Body of pancreas (tissue), 4 donors: ENCODE measurements around the gene SWSAP1. TPM values are rescaled to one million over a fixed set of nuclear protein-coding genes. Genes with fewer than 3 reads are reported as not detected.

Source experiments
- ATAC-seq: fragments of 150-250 bp; one replicate; pipeline ENCODE4 v1.9.1; 2016
- DNase-seq, 4 donors: peaks; one replicate each; pipeline ENCODE4 v3.0.0-alpha.2; 2019
- H3K27ac ChIP-seq, 4 donors: fragments of 200-600 bp; sonication (generic); 1 replicate in 3 of 4; 2 replicates in 1 of 4; pipeline versions ENCODE4 v1.5.1 to v1.6.1; 2016 to 2019; ENCODE audit warnings: mild to moderate bottlenecking in 1 of 4, mixed read lengths in 1 of 4, moderate library complexity in 1 of 4
- H3K27me3 ChIP-seq, 2 donors: fragments of 200-600 bp; sonication (generic); one replicate each; pipeline ENCODE4 v1.6.0; 2016; ENCODE audit warnings: mild to moderate bottlenecking in 1 of 2
- H3K36me3 ChIP-seq, 2 donors: fragments of 200-600 bp; sonication (generic); replicated peaks in 1 of 2; 2 replicates each; pipeline ENCODE4 v1.5.1; 2016; ENCODE audit warnings: low read depth in 2 of 2; ENCODE audit not compliant: insufficient read depth in 1 of 2
- H3K4me1 ChIP-seq: fragments of 200-600 bp; sonication (generic); one replicate; pipeline ENCODE4 v1.6.0; 2016
- H3K4me3 ChIP-seq, 2 donors: fragments of 200-600 bp; sonication (generic); 1 replicate in 1 of 2; 2 replicates in 1 of 2; pipeline ENCODE4 v1.5.1; 2016 to 2019
- H3K9me3 ChIP-seq, 3 donors: fragments of 200-600 bp; sonication (generic); 1 replicate in 2 of 3; 2 replicates in 1 of 3; pipeline ENCODE4 v1.5.1; 2016
- CTCF ChIP-seq, 7 experiments: fragments of 450-650 bp in 4 of 7; fragments of 200-600 bp in 3 of 7; sonication (generic) in 3 of 7; IDR thresholded peaks; one replicate each; pipeline ENCODE4 v1.5.1; 2016 to 2019; ENCODE audit warnings: antibody characterized with exemption in 7 of 7
- POLR2A ChIP-seq, 3 donors: fragments of 450-650 bp; IDR thresholded peaks; one replicate each; pipeline ENCODE4 v1.6.1; 2016; ENCODE audit warnings: antibody characterized with exemption in 3 of 3, mild to moderate bottlenecking in 2 of 3
- WGBS, 2 donors: methylation state at CpG; one replicate each; pipeline ENCODE4 v1.1.5; 2017; 5-methylcytosine and 5-hydroxymethylcytosine counted together
- intact Hi-C: fragments of 100-400 bp; cut with DNase I; formaldehyde crosslinking; loops from one replicate; pipeline ENCODE4 v1.15.1; 2023
- total RNA-seq, 2 donors: library from RNA; depleted of rRNA; stranded (reverse); fragments of >200 nt; gene quantifications; one replicate each; pipeline ENCODE4 v1.1.0, GENCODE V29; 2016

The SWSAP1 gene
- total RNA-seq, 2 donors from 2014 or later: 0.78 to 2.0 TPM

GRCh38 chr19:11408591-11408990 is 34.1 kb downstream of the SWSAP1 start:
- H3K36me3 ChIP-seq: peaks cover 0 to 4% of the 10 kb centered on the region in 2 donors
- DNase-seq (no peak), ATAC-seq (no peak)
- TF ChIP-seq CTCF (IDR thresholded peaks at IDR 0.05) (no peak), POLR2A (IDR thresholded peaks at IDR 0.05) (no peak)
- intact Hi-C loops: no loop called here
- H3K9me3 ChIP-seq: no peaks in the 10 kb centered on the region
- 89 to 96% methylated on average over 4 of the region's 4 CpGs for WGBS, 2 donors
- no peak overlapping the region for H3K4me3 ChIP-seq
- no peak overlapping the region for H3K27ac ChIP-seq
- H3K4me1 ChIP-seq: no peaks in the 10 kb centered on the region
- H3K27me3 ChIP-seq: no peaks in the 10 kb centered on the region

GRCh38 chr19:11410682-11411081 is 36.2 kb downstream of the SWSAP1 start:
- TF ChIP-seq POLR2A (IDR thresholded peaks at IDR 0.05) (no peak), CTCF (IDR thresholded peaks at IDR 0.05) (no peak)
- WGBS, 2 donors: 83% methylated on average over 8 of the region's 8 CpGs

GRCh38 chr19:11414544-11414943 is 40.1 kb downstream of the SWSAP1 start:
- Histone ChIP-seq H3K4me3 (no peak overlapping the region), H3K9me3 (no peaks in the 10 kb centered on the region), H3K4me1 (peaks cover 3% of the 10 kb centered on the region), H3K36me3 (no peaks in the 10 kb centered on the region), H3K27ac (no peak overlapping the region), H3K27me3 (no peaks in the 10 kb centered on the region)
- no peak for ATAC-seq
- intact Hi-C loops: no loop called here
- WGBS, 2 donors: 100% methylated on average over 1 to 2 of the region's 2 CpGs
- TF ChIP-seq CTCF (IDR thresholded peaks at IDR 0.05) (no peak), POLR2A (IDR thresholded peaks at IDR 0.05) (no peak)
- DNase-seq: no peak

More at GRCh38 chr19:11410682-11411081, 36.2 kb downstream of the SWSAP1 start:
- intact Hi-C loops: no loop called here
- H3K9me3 ChIP-seq: no peaks in the 10 kb centered on the region
- no peaks in the 10 kb centered on the region for H3K36me3 ChIP-seq
- H3K27ac ChIP-seq: no peak overlapping the region
- H3K27me3 ChIP-seq: no peaks in the 10 kb centered on the region
- no peak for DNase-seq
- H3K4me1 ChIP-seq: no peaks in the 10 kb centered on the region
- no peak overlapping the region for H3K4me3 ChIP-seq
- ATAC-seq: no peak

GRCh38 chr19:11416346-11417052 is 42.0 kb downstream of the SWSAP1 start:
- H3K4me1 ChIP-seq: peaks cover 21% of the 10 kb centered on the region
- H3K27ac ChIP-seq: no peak overlapping the region
- TF ChIP-seq POLR2A (IDR thresholded peaks at IDR 0.05) (no peak), CTCF (IDR thresholded peaks at IDR 0.05) (no peak)
- intact Hi-C loops: no loop called here
- no peaks in the 10 kb centered on the region for H3K9me3 ChIP-seq
- 94 to 95% methylated on average over 17 of the region's 17 CpGs for WGBS, 2 donors
- ATAC-seq (no peak), DNase-seq (no peak)
- H3K27me3 ChIP-seq: no peaks in the 10 kb centered on the region
- H3K4me3 ChIP-seq: no peak overlapping the region
- H3K36me3 ChIP-seq: no peaks in the 10 kb centered on the region

GRCh38 chr19:11418094-11418548 is 43.7 kb downstream of the SWSAP1 start:
- TF ChIP-seq CTCF (IDR thresholded peaks at IDR 0.05): no peak
- H3K27ac ChIP-seq: peak overlapping the region; percentile 75 to 84 (median 81)
- H3K27me3 ChIP-seq: no peaks in the 10 kb centered on the region
- no peaks in the 10 kb centered on the region for H3K36me3 ChIP-seq
- 4 to 10% methylated on average over 12 to 16 of the region's 16 CpGs for WGBS, 2 donors
- ATAC-seq: no peak
- DNase-seq: no peak
- H3K4me1 ChIP-seq: peaks cover 37% of the 10 kb centered on the region
- peak overlapping the region; percentile 39 to 55 for H3K4me3 ChIP-seq
- intact Hi-C loops: no loop called here
- H3K9me3 ChIP-seq: no peaks in the 10 kb centered on the region
